ENCODE measurements around the gene CYBB.

The CYBB gene

GRCh38 chrX:37847733-37848197 is 67.9 kb downstream of the CYBB start:
- TF ChIP-seq CTCF (IDR thresholded peaks at IDR 0.05; ENCODE audit: borderline replicate concordance, control extremely low read depth, extremely low read depth, insufficient read depth, missing control alignments) = no peak
- DNase-seq (ENCODE audit: low spot score) = no peak
- in situ Hi-C loops (cut with MboI; ENCODE audit: low sequenced_read_pairs, unreplicated experiment) = loop anchor here (25.0 kb wide), 1 partner anchor 335 kb away; no protein-coding TSS in a partner anchor

GRCh38 chrX:37854148-37854547 is 74.3 kb downstream of the CYBB start:
- DNase-seq (ENCODE audit: low spot score) = no peak
- in situ Hi-C loops (cut with MboI; ENCODE audit: low sequenced_read_pairs, unreplicated experiment) = no loop called here
- no peak for TF ChIP-seq CTCF (IDR thresholded peaks at IDR 0.05; ENCODE audit: borderline replicate concordance, control extremely low read depth, extremely low read depth, insufficient read depth, missing control alignments)

GRCh38 chrX:37854748-37855147 is 74.9 kb downstream of the CYBB start:
- TF ChIP-seq CTCF (IDR thresholded peaks at IDR 0.05; ENCODE audit: borderline replicate concordance, control extremely low read depth, extremely low read depth, insufficient read depth, missing control alignments) = no peak
- DNase-seq (ENCODE audit: low spot score) = no peak
- in situ Hi-C loops (cut with MboI; ENCODE audit: low sequenced_read_pairs, unreplicated experiment) = no loop called here

GRCh38 chrX:37860721-37861120 is 80.9 kb downstream of the CYBB start:
- TF ChIP-seq CTCF (IDR thresholded peaks at IDR 0.05; ENCODE audit: borderline replicate concordance, control extremely low read depth, extremely low read depth, insufficient read depth, missing control alignments) = no peak
- no peak for DNase-seq (ENCODE audit: low spot score)
- in situ Hi-C loops (cut with MboI; ENCODE audit: low sequenced_read_pairs, unreplicated experiment) = no loop called here

GRCh38 chrX:37862851-37863250 is 83.0 kb downstream of the CYBB start:
- TF ChIP-seq CTCF (IDR thresholded peaks at IDR 0.05; ENCODE audit: borderline replicate concordance, control extremely low read depth, extremely low read depth, insufficient read depth, missing control alignments) = no peak
- DNase-seq (ENCODE audit: low spot score) = no peak
- in situ Hi-C loops (cut with MboI; ENCODE audit: low sequenced_read_pairs, unreplicated experiment) = no loop called here
